AG04450 (cell line): Measurements from ENCODE around the gene SCGB1D1. TPM values are rescaled to one million over a fixed set of nuclear protein-coding genes. Genes with fewer than 3 reads are reported as not detected.

Source experiments
- CTCF ChIA-PET: fragments of 300-600, 350-600 bp; formaldehyde crosslinking; extraction: SDS; loops from one replicate; lab custom pipeline; 2022; ENCODE audit warnings: antibody characterized with exemption, inconsistent platforms; lab: Charles Lee
- POLR2A ChIA-PET: fragments of 350-600 bp; formaldehyde crosslinking; extraction: SDS; loops from one replicate; lab custom pipeline; 2021; ENCODE audit warnings: antibody characterized with exemption, inconsistent platforms; lab: Yijun Ruan, JAX
- DNase-seq: peaks from one replicate; pipeline ENCODE4 v3.0.0-alpha.2; 2011; ENCODE audit warnings: low read depth, low spot score
- H3K27ac ChIP-seq: one replicate; pipeline ENCODE4 v1.5.1; 2012; ENCODE audit warnings: low read depth, low read length, control low read depth
- H3K27me3 ChIP-seq: one replicate; pipeline ENCODE4 v1.6.0; 2012; ENCODE audit warnings: low read length; ENCODE audit not compliant: control insufficient read depth, insufficient read depth
- H3K4me3 ChIP-seq: 2 replicates; pipeline ENCODE4 v1.5.1; 2011; ENCODE audit warnings: mild to moderate bottlenecking, low read depth, low read length, control low read depth
- H3K9me3 ChIP-seq: 2 replicates; pipeline ENCODE4 v1.5.1; 2012; ENCODE audit warnings: low read length; ENCODE audit not compliant: control insufficient read depth, insufficient read depth
- polyA plus RNA-seq: library from polyadenylated mRNA; depleted of rRNA; stranded (reverse); fragments of >200 nt; gene quantifications from 2 replicates; pipeline ENCODE4 v1.2.3, GENCODE V29; 2011
- TF ChIP-seq, protein P1 (sequence below): IDR thresholded peaks from 2 replicates; pipeline ENCODE4 v1.5.1; 2011; ENCODE audit warnings: low read depth, low read length, control low read depth, inconsistent platforms

The SCGB1D1 gene
- polyA plus RNA-seq, 1 experiment = not detected

DNA sequence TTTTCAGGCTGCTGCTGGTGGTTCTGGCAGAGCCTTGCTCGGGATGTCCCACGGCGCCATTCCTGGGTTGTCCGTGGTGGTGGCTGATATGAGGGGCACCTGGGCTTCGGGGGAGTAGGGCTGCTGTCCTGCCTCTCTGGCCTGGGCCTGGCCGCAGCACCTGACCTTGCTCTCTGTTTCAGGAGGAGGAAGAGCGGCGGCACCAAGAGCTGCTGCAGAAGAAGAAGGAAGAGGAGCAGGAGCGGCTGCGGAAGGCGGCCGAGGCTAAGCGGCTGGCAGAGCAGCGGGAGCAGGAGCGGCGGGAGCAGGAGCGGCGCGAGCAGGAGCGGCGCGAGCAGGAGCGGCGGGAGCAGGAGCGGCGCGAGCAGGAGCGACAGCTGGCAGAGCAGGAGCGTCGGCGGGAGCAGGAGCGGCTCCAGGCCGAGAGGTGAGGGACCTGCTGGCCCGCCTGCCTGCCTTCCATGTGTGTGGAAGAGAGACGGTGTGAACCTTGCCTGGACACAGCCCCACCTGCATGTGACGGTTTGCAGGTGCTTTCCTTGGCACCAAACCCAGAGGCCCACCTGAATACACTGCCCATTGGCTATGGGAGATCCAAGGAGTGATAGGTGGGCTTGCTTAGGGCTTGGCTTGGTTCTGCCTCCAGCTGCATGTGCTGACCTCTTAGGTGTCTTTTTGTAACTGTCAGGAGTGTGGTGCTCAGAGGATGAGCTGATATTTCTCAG lies 43.4 kb upstream of the SCGB1D1 start:
- H3K4me3 ChIP-seq = no peak overlapping the region
- CTCF ChIA-PET = no interaction called here
- POLR2A ChIA-PET = no interaction called here
- H3K9me3 ChIP-seq = no peaks in the 10 kb centered on the region
- H3K27ac ChIP-seq = no peak overlapping the region
- no peak for DNase-seq
- TF ChIP-seq, protein P1, sequence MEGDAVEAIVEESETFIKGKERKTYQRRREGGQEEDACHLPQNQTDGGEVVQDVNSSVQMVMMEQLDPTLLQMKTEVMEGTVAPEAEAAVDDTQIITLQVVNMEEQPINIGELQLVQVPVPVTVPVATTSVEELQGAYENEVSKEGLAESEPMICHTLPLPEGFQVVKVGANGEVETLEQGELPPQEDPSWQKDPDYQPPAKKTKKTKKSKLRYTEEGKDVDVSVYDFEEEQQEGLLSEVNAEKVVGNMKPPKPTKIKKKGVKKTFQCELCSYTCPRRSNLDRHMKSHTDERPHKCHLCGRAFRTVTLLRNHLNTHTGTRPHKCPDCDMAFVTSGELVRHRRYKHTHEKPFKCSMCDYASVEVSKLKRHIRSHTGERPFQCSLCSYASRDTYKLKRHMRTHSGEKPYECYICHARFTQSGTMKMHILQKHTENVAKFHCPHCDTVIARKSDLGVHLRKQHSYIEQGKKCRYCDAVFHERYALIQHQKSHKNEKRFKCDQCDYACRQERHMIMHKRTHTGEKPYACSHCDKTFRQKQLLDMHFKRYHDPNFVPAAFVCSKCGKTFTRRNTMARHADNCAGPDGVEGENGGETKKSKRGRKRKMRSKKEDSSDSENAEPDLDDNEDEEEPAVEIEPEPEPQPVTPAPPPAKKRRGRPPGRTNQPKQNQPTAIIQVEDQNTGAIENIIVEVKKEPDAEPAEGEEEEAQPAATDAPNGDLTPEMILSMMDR = no peak
- no peaks in the 10 kb centered on the region for H3K27me3 ChIP-seq

- Histone ChIP-seq H3K4me3 (no peak overlapping the region), H3K9me3 (no peaks in the 10 kb centered on the region), H3K27ac (no peak overlapping the region), H3K27me3 (no peaks in the 10 kb centered on the region)
- TF ChIP-seq, protein P1 = no peak
- POLR2A ChIA-PET = no interaction called here
- CTCF ChIA-PET = no interaction called here
- no peak for DNase-seq
Observed at GRCh38 chr11:62147545-62147944, 42.5 kb upstream of the SCGB1D1 start.

- CTCF ChIA-PET = no interaction called here
- Histone ChIP-seq H3K9me3 (no peaks in the 10 kb centered on the region), H3K27ac (no peak overlapping the region), H3K4me3 (no peak overlapping the region), H3K27me3 (no peaks in the 10 kb centered on the region)
- TF ChIP-seq, protein P1 = no peak
- DNase-seq = no peak
- POLR2A ChIA-PET = no interaction called here
Observed at GRCh38 chr11:62148271-62148980, 41.6 kb upstream of the SCGB1D1 start.

DNA sequence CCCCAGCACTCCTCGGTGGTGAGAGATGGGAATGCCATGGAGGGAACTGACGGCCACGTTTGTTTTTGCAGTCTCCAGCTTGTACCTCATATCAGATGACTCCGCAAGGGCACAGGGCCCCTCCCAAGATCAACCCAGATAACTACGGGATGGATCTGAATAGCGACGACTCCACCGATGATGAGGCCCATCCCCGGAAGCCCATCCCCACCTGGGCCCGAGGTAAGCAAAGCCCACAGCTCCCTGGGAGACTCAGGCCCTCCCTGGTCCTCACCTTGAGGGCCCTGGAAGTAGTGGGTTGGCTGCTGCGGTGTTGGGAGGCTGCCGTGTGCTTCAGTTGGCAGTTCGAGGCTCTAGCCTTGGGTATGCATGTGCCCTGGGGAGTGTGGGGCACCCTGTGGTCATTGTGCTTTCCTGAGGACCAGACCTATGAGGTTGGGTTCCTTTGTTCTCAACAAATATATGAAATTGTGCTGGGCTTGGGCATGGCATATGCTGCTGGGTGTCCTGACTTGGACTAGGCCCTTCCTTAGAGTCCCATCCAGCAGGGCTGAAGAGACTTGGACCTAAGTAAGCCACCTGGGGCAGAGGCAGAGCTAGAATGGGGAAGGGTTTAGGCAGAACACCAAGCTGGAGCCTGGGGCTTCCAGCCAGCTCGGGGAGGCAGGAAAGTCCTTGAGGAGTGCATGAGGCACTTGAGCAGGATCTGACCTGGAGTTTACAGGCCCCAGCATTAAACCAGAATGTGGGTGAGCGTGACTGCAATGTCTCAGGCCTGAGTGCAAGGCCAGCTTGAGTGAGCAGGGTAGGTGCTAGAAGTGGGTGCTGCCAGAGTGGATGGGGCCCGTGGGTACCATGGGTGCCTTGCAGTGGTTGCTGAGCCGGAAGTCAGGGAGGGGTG lies 39.8 kb upstream of the SCGB1D1 start:
- Histone ChIP-seq H3K27ac (no peak overlapping the region), H3K4me3 (no peak overlapping the region), H3K27me3 (no peaks in the 10 kb centered on the region), H3K9me3 (no peaks in the 10 kb centered on the region)
- DNase-seq = no peak
- TF ChIP-seq, protein P1 = no peak
- CTCF ChIA-PET = no interaction called here
- POLR2A ChIA-PET = no interaction called here
